Measurements from ENCODE around the gene CCDC69.
A peak's percentile ranks its signal among the peaks of the same experiment; 100 is the strongest.
"Not testable (repeated sequence)": the region's sequence is repeated elsewhere in the genome, so short reads cannot be mapped to it uniquely, and the experiment has no call there.

The CCDC69 gene

DNA sequence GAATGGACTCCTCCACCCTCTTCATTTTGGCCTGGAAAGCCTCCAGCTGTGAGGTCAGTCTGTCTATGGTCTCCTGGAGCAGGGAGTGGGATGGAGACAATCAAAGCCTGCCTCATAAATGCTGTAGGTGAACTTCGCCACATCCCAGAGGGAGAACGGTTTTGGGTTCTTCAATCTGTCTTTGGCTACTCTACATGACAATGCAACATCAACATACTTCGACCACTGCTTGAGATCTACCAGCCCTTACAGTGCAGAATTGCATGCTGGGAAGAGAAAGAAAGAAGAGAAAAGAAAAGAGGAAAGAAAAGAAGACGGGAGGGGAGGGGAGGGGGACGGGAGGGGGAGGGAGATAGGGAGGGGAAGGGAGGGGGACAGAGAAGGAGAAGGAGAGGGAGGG, 37.8 kb downstream of the CCDC69 start:
- FAIRE-seq: no peak

GRCh38 chr5:151184316-151185042, 39.4 kb downstream of the CCDC69 start:
- no peak for FAIRE-seq

DNA sequence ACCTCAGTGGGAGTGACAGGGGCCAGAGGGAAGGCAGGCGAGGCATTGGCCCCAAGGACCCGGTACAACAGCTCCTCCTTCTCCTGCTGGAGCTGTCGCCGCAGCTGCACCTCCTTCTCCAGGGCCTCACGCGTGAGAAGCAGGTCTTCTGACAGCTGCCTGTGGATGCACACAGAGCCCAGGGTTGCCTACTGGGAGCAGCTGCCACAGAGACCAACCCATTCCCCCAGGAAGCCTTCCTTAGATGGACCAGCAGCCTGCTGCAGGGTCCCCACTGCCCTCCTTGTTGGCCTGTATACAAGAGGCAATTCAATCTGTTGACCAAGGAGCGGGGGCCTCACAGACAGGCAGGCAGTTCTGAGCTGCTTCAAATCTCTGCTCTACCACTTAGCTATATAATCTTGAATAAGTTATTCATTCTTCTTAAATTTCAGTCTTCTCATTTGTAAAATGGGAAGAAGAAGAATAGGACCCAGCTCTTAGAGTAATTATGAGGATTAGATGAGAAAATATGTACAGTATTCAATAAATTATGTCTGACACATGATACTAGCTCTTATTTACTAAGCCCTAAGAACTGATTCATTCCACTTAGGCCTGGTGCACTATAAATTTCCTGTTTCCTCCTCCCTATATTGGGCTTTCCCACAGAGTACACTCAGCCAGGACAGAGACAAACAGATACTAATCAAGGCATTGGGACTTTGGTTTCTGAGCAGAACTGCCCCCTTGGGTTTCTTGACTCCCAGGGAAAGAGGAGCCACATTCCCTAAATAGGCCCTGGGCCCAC, 40.2 kb downstream of the CCDC69 start:
- FAIRE-seq: no peak

DNA sequence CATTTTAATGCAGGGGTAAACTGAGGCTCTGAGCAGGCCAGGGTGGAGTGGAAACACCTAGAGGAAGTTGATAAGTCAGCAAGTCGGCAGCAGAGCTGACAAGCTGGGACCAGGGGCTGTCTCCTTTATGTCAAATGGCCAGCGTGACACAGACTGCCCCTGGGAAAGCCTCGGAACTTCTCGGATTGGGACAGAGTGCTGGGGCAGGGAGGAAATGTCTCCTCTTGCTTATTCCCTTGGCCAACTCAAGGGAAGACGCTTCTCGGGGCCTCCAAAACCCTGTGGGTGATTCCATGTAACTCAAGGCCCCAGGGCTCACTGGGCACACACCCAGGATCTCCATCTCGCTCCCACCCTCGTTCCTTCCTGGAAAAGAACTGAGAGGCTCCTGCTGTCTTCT, 40.9 kb downstream of the CCDC69 start:
- FAIRE-seq: no peak

GRCh38 chr5:151182524-151182900, 41.4 kb downstream of the CCDC69 start:
- FAIRE-seq: no peak

DNA sequence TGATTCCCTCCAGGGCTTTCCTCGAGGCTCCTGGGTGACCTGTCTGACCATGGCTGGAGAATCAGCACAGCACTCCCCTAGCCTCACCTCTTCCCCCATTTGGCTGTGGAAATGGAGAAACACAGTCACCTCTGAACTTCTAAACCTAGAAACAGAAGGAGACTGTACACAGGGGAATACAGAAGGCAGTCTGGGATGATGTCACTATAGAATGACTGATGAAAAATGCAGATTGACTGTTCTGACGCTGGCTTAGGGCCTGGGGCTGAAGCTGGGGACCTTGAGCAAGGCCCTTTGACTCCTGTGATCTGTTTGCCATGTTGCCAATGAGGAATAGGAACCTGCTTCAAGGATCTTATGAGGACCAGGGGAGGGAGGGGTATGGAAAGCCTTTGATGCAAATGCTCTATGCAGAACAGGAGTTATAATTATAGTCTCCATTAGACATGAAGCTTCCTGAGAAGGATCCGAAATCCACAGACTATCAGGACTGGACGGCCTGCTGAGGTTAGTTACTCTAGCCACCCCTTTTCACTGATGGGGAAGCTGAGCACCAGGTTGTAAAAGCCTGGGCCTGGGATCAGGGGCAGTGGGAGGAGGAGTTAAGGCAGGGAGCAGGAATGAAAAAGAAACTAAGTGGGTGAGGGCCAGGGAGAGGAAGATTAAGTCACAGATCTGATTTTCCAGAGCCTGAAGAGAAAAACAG, 41.9 kb downstream of the CCDC69 start:
- no peak for FAIRE-seq

- FAIRE-seq: no peak
Measured at GRCh38 chr5:151180291-151180690, 43.6 kb downstream of the CCDC69 start.

DNA sequence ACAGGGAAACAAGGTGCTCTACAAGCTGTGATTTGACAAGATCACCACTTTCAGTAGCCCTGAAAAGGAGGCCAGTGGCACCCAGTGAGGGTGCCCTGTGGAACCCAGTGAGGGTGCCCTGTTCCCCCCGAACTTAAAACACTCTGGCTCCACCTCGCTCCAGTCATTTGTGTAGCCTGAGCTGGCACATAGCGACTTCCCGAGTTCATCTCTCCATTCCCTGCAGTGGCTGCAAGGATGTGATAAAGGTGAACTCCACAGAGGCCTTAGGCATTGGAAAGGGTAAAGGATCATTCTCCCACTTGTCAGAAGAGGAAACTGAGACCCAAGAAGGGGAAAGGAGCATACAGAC, 44.4 kb downstream of the CCDC69 start:
- no peak for FAIRE-seq

DNA sequence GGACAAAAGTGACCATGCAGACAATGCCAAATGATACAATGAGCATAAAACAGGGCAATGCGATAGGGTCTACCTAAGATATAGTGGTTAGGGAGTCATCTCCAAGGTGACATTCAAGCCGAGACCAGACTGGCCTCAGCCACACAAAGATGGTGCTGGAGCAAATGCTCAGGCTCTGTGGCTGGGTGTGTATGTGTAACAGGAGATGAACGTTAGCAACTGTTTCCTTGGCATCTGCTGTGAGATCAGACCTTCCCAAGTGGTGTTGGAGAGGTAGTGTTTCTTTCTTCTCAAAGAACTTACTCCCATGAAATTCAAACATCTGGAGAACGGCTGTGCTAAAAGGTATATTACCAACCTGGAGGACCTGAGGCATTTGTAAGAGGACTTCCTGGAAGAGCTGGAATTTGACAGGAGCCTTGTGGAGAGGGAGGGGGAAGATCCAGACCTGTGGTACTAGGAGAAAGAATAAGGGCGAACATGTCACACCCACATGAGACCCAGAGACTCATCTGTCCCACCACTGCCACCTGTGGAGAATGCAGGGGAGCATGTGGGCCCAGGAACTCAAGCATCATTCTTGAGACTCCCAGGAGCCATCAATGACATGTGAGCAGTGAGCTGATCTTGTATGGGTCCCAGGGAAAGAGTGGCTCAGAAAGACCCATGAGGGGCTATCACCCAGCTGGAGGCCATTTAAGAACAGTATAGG, 45.0 kb downstream of the CCDC69 start:
- FAIRE-seq: no peak

GRCh38 chr5:151178372-151178771, 45.5 kb downstream of the CCDC69 start:
- no peak for FAIRE-seq

GRCh38 chr5:151176268-151176667, 47.6 kb downstream of the CCDC69 start:
- FAIRE-seq: not testable (repeated sequence)

DNA sequence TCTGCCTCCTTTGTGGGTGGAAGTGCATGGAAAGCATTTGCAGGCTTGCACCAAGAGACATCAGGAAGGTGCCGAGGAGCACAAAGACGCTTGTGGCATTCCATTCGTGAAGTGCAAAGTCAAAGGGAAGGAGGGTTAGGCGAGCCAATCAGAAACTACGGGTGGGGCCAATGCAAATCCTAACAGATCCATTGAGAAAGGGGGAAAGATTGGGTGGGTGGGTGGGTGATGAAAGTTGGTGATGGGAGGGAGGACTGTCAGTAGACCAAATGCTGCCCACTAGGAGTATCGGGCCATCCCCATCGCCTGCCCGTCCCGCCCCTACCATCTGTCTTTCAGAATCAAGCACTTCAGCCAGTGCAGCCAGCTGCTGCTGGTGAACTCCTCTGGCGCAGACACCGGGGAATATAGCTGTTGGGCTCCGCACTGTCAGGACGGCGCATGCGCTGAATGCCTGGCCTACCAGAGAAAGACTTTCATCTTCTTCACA, 49.2 kb downstream of the CCDC69 start:
- FAIRE-seq: no peak

DNA sequence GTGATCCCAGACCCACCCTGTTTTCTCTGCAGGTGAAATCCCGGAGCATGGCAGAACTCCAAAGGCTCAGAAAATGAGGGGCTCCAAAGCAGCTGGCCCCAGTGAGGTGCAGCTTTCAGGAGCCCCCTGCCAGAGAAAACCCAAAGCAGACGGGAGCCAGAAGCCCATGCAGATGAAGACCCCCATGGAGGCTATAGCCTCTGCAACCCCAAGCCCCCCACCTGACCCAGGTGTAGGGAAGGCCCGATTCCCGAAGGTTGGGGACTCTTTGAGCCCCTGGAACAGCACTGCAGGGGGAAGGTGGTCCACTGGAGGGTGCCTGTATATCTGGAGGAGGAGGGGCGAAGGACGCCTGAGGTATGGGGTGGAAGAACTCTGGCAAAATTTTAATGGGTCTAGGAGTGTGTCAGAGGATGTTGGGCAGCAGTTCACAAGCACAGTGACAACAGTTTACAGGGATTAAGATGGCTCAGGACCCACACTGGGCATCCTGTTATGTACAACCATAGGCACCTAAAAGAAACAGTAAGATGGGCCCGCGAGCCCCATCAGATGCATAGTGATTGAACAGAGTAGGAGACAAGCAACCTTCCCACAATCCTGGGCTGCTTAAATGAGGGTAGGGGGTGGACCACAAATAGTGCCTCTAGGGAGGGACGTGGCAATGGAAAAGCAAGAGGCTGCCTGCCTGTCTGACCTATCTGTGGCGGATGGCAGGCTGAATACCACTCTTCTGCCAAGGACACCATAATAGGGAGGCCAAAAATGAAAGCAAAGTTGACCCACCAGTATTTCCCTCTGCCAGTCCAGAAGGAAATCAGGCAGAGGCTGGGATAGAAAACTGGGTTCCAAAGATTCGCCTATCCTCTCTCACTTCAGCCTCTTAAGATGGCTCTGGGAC, 49.9 kb downstream of the CCDC69 start:
- FAIRE-seq: no peak

DNA sequence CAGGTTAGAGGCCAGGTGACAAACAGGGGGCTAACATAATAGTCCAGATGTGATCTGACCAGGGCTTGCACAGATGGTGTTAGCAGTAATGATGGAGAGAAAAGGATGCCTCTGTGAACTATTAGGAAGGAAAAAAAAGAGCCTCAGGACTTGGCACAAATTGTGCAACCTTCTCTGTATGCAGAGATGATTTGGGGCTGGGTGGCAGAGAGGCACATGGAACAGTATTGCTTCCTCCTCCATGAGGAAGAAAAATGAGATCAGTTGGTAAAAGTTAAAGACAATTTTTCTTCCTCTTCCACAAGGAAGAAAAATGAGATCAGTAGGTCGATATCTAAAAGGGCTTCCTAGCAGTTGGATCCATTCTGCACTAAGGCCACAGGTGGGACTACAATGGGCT, 52.4 kb downstream of the CCDC69 start:
- FAIRE-seq: no peak

DNA sequence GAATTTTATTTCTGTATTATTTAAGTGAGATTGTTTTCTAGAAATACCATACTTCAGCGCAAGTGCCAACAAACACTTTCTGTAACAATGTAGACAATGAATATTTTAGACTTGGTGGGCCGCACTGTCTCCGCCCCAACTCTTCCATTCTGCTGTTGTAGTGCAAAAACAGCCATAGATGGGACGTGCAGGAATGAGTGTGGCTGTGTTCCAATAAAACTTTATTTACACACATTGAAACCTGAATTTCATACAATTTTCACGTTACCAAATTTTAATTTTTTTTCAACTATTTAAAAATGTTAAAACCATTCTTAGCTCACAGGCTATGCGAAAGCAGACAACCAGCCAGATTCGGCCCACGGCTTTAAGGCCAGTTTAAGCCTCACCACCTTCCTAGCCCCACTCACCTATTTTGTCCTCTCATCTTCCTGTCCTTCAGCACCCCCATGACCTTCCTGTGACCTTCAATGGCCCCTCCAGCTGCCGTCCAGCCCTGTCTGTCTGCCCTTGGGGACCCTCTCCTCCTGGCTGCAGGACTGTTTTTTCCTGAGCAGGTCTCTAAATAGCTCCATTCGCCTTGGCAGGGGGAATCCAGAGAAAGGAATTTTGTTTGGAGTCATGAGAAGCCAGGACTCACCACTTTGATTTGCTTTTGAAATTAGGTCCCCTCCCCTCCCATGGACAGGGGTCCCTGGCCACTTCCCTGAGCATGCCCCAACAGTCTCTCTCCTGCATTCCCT, 55.1 kb downstream of the CCDC69 start:
- no peak for FAIRE-seq

GRCh38 chr5:151167022-151167421, 56.9 kb downstream of the CCDC69 start:
- FAIRE-seq: no peak

DNA sequence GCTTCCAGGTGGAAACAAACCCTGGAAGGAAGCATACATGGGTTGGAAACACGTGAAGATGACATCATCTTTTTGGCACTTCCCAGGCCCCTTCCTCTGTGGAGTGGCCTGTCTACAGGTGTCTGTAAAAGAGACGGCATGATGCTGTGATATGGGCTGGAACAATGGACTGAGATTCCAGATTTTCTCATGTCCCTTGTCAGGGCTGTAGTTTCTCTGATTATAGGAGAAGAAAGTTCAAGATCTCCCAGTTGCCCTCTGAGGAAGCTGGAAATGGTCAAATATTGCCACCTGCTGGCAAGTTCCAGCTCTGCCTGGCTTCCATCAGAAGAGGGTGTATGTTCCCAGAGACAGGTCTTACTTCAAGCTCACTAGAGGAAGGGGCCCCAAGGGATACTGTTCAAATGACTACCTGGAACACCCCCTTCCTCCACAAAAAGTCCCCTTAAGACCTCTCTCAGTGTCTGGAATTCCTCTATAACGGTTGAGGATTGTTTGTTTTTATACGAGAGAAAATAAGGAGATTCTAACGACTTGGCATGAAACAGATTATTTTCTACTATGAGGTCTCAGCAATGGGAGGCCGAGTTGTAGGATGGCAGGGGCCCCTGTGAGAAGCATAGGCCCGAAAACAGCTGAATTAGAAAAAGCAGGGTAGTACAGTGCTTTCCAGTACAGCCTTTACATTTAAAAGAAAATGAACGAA, 59.1 kb downstream of the CCDC69 start:
- peak; percentile 69 for FAIRE-seq

- FAIRE-seq: no peak
Measured at GRCh38 chr5:151162776-151163175, 61.1 kb downstream of the CCDC69 start.

DNA sequence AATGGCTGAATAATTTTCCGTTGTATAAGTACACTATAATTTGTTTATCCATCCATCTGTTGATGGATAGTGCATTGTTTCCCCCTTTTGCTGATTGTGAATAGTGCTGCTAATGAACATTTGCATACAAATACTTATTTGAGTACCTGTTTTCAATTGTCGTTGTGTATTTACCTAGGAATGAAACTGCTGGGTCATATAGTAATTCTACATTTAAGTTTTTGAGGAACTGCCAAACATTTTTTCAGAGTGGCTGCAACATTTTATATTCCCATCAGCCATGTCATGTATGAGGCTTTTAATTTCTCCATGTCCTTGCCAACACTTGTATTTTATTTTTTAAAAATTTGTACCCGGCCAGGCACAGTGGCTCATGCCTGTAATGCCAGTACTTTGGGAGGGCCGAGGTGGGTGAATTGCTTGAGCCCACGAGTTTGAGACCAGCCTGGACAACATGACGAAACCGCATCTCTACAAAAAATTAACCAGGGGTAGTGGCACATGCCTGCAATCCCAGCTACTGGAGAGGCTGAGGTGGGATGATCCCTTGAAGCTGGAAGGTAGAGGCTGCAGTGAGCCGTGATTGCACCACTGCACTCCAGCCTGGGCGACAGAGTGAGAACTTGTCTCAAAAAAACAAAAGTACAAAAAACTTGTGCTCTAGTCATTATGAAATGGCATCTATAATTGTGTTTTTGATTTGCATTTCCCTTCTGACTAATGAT, 64.1 kb downstream of the CCDC69 start:
- no peak for FAIRE-seq

GRCh38 chr5:151158287-151158661, 65.6 kb downstream of the CCDC69 start:
- no peak for FAIRE-seq
